CD4-positive, alpha-beta T cell treated with Interleukin-4 for 4 hours (primary cell): Measurements from ENCODE around the gene ZC3H11A.
"Not testable (repeated sequence)": the region's sequence is repeated elsewhere in the genome, so short reads cannot be mapped to it uniquely, and the experiment has no call there.

ENCODE experiments used
- DNase-seq: peaks from one replicate; pipeline ENCODE4 v3.0.0-alpha.2; 2020

Gene ZC3H11A

GRCh38 chr1:203795441-203796235 is at the start of gene ZC3H11A, which contains the start of gene ZBED6:
ZC3H11A (plus strand) TSS chr1:203795623; CDS start chr1:203817071, 21,448 bp downstream.
ZBED6 (plus strand) TSS chr1:203795623; CDS start chr1:203797523, 1,900 bp downstream.
- peak; percentile 99 for DNase-seq

DNA sequence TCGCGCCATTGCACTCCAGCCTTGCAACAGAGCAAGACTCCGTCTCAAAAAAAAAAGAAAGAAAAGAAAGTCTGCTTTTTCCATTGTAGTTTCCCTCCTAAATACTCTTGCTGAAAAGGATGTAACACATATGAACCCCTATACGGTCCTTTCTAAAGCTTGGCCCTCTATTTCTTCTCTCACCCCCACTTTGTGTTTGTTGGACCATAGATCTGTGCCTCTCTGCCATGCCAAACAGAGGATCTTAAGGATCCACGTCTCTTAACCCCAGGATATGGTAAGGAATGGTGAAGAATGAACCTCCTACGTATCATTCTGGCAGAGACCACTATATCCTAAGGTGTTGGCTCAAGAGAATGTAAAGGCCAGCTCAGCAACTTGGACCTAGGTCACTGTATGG is 49.1 kb upstream of the ZC3H11A start:
- DNase-seq = no peak

GRCh38 chr1:203751051-203751450 is 44.4 kb upstream of the ZC3H11A start:
- no peak for DNase-seq

DNA sequence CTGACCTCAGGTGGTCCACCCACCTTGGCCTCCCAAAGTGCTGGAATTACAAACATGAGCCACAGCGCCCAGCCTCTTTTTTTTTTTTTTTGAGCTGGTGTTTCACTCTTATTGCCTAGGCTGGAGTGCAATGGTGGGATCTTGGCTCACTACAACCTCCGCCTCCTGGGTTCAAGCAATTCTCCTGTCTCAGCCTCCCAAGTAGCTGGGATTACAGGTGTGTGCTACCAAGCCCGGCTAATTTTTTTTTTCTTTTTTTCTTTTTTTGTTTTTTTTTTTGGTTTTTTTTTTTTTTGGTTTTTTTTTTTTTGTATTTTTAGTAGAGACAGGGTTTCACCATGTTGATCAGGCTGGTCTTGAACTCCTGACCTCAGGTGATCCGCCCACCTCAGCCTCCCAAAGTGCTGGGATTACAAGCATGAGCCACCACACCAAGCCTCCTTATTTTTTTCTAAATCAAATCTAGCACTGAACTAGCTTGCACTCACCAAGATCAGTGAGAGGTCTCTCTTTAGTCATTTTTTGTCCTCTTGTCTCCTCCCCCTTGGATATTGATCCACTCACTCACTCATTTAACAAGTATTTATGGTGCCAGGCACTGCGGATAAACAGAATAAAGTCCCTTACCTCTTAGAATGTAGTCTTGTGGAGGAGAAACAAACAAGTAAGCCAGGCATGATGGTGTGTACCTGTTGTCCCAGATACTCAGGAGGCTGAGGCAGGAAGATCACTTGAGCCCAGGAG is 43.6 kb upstream of the ZC3H11A start:
- DNase-seq = not testable (repeated sequence)

DNA sequence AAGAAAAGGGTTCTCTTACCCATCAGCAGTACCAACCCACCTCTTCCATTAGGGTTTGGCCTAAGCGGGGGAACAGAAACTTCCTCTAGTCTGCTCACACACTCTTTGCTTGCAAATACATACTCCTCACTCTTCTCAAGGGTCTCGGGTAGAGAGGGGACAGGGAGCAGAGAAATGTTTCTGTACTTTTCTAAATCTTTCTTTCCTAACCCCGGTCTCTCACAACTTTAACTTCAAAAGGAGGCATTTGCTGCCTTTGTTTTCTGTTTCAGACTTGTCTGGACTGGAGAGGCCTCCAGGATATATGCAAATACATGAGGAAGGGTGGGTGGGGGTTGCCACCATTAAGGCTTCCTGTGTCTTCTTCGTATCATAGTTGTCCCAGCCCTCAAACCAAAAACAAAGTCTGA is 41.0 kb upstream of the ZC3H11A start:
- no peak for DNase-seq

DNA sequence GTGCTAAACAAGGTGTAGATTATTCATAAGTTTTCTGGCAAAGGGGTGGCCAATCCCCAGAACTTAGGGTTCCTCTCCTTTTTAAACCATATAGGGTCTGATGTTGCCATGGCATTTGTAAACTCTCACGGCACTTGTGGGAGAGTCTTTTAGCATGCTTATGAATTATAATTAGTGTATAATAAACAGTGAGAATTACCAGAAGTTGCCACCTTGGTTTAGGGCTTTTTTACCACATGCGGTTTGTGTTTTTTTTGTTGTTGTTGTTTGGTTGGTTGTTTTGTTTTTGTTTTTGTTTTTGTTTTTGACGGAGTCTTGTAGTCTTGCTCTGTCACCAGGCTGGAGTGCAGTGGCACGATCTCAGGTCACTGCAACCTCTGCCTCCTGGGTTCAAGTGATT is 39.4 kb upstream of the ZC3H11A start:
- DNase-seq = peak; percentile 46

DNA sequence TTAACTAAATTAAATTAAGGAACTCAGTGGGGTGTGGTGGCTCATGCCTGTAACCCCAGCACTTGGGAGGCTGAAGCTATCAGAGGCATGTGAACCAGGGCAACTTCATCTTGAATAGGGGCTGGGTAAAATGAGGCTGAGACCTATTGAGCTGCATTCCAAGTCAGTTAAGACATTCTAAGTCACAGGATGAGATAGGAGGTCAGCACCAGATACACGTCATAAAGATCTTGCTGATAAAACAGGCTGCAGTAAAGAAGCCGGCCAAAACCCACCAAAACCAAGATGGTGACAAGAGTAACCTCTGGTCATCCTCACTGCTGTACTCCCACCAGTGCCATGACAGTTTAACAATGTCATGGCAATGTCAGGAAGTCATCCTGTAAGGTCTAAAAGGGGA is 36.7 kb upstream of the ZC3H11A start:
- not testable (repeated sequence) for DNase-seq

DNA sequence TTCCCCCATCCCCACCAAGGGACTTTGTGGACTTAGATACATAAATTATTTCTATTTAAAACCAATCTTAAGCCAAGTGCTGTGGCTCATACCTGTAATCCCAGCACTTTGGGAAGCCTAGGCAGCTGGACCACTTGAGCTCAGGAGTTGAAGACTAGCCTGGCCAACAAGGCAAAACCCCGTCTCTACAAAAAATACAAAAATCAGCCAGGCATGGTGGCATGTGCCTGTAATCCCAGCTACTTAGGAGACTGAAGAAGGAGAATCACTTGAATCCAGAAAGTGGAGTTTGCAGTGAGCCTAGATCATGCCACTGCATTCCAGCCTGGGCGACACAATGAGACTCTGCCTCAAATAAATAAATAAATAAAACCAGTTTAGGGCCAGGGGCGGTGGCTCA is 34.9 kb upstream of the ZC3H11A start:
- no peak for DNase-seq

- DNase-seq = not testable (repeated sequence)
These were observed 33.5 kb upstream of the ZC3H11A start for GRCh38 chr1:203761958-203762357.

GRCh38 chr1:203763505-203763904 is 31.9 kb upstream of the ZC3H11A start:
- no peak for DNase-seq

GRCh38 chr1:203764105-203765028 is 31.1 kb upstream of the ZC3H11A start:
- no peak for DNase-seq

GRCh38 chr1:203765029-203765837 is 30.2 kb upstream of the ZC3H11A start, which contains the start of gene LAX1:
LAX1 (plus strand) TSS chr1:203765183; CDS start chr1:203765566, 383 bp downstream.
- DNase-seq = peak; percentile 92

DNA sequence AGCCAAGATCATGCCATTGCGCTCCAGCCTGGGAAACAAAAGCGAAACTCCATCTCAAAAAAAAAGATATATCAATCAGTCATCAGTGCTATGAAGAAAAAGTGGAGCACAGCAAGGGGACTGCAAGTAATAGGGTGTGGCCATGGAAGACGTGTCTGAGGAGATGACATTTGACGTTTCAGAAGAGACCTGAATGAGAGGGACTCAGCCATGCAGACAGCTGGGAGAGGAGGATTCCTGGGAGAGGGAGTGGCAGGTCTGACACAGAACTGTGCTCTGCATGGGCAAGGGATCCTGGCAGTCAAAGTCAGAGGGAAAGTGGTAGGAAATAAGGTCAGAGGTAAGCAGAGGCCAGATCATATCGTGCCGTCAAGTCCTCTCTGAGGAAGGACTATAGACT is 27.2 kb upstream of the ZC3H11A start:
- DNase-seq = no peak

GRCh38 chr1:203769505-203770343 is 25.7 kb upstream of the ZC3H11A start:
- DNase-seq = no peak

DNA sequence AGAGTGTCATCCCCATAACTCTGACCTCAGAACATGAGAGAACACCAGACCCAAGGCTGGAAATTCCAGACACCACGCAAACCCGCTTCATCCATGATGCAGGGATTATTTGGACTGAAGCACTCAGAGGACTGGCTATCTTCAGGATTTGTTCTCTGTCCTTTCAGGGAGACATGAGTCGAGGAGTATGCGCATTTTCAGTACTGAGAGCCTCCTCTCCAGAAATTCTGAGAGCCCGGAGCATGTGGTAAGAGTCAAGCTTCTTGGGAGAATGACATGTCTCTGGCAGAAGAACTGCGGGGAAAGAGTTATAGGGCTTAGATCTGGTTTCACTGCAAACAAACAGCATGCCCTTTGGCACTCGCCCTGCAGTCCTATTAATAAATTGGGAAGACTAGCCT is 23.5 kb upstream of the ZC3H11A start:
- DNase-seq = no peak

DNA sequence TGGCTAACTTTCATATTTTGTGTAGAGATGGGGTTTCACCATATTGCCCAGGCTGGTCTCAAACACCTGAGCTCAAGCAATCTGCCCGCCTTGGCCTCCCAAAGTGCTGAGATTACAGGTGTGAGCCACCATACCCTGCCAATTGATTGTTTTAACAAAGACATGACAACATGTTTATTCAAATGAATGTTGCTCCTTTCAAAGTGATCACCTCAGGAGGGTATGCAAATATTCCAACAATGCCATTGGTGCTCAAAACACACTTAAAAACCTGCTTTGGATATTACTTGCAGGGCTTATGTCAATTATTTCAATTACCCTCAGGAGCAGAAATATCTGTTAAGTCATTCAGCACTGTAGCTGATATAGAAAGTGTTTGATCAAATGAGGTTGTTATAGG is 22.6 kb upstream of the ZC3H11A start:
- DNase-seq = no peak

- DNase-seq = no peak
These were observed 18.8 kb upstream of the ZC3H11A start for GRCh38 chr1:203776636-203777035.

GRCh38 chr1:203777596-203777995 is 17.8 kb upstream of the ZC3H11A start:
- DNase-seq = no peak

DNA sequence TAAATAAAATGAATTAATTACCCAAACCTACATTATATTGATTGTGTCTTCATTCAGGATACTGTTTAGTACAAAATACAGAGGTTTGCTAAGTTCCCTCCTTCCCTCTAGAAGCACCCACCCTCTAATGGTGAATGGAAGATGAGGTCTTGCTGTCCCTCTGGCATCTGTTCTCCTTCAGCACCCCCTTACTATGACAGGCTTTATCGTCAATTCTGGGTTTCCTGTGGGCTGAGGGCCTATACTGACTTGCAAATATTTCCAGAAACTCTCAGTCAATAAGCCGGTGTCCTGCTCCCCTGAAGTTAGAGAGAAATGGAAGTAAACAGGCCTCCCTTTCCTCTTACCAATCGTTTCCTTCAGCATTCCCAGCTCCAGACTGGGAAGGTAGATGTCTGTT is 17.3 kb upstream of the ZC3H11A start:
- DNase-seq = no peak

GRCh38 chr1:203778789-203779188 is 16.6 kb upstream of the ZC3H11A start:
- no peak for DNase-seq

GRCh38 chr1:203781962-203782361 is 13.5 kb upstream of the ZC3H11A start:
- no peak for DNase-seq
